Cardiac septum (tissue), 1 donor: ENCODE measurements around the gene LCMT1. TPM values are rescaled to one million over a fixed set of nuclear protein-coding genes. Genes with fewer than 3 reads are reported as not detected.

ENCODE experiments used
- total RNA-seq: library from RNA; stranded (reverse); fragmentation: NEBNext Ultra II Directional; extraction: Animal tissue kit (Norgen Biotek cat#: 25700); gene quantifications from one replicate; pipeline ENCODE4 v1.2.1, GENCODE V29; 2021
- donor health status: DM: no; HTN: no; CAD: no.

LCMT1 gene
- total RNA-seq, 1 donor from 2014 or later, result 38.7 TPM

Other genes with a start within 250 kb of the LCMT1 start
- 66.2 TPM for gene ARHGAP17, start 96.4 kb upstream of the LCMT1 start, total RNA-seq
- gene AQP8, start 105.2 kb downstream of the LCMT1 start, total RNA-seq, result not detected
- gene ZKSCAN2, start 146.1 kb downstream of the LCMT1 start, total RNA-seq, result 5.1 TPM